ENCODE results near the gene HFE. TPM values are rescaled to one million over a fixed set of nuclear protein-coding genes. Genes with fewer than 3 reads are reported as not detected.

The HFE gene
- total RNA-seq, 2 donors from 2014 or later, result 0.23 to 2.1 TPM

GRCh38 chr6:26140254-26140966 lies 53.2 kb downstream of the HFE start:
- no peaks in the 10 kb centered on the region for H3K36me3 Mint-ChIP-seq
- ATAC-seq (no peak), DNase-seq (ENCODE audit: low spot score in 2 of 2) (no peak)
- H3K9me3 Mint-ChIP-seq, result no peaks in the 10 kb centered on the region
- H3K27ac Mint-ChIP-seq, result no peak overlapping the region

GRCh38 chr6:26140967-26141294 lies 53.7 kb downstream of the HFE start:
- ATAC-seq (no peak), DNase-seq (ENCODE audit: low spot score in 2 of 2) (no peak)
- Mint-ChIP-seq H3K9me3 (no peaks in the 10 kb centered on the region), H3K27ac (no peak overlapping the region), H3K36me3 (no peaks in the 10 kb centered on the region)

- no peak for DNase-seq (ENCODE audit: low spot score in 2 of 2)
- Mint-ChIP-seq H3K27ac (no peak overlapping the region), H3K36me3 (no peaks in the 10 kb centered on the region), H3K9me3 (no peaks in the 10 kb centered on the region)
- no peak for ATAC-seq
Observed at GRCh38 chr6:26141378-26141904, 54.2 kb downstream of the HFE start.

GRCh38 chr6:26142026-26142425 lies 54.8 kb downstream of the HFE start:
- Mint-ChIP-seq H3K9me3 (no peaks in the 10 kb centered on the region), H3K36me3 (no peaks in the 10 kb centered on the region), H3K27ac (no peak overlapping the region)
- ATAC-seq (no peak), DNase-seq (ENCODE audit: low spot score in 2 of 2) (no peak)

Other genes with a start within 250 kb of the HFE start
- gene SLC17A3, start 213.2 kb upstream of the HFE start, total RNA-seq, result 1 to 10 TPM in 1 of 2 donors, under 1 TPM in 1; 0.20 to 1.6 TPM
- under 1 TPM; 0.25 to 0.50 TPM for gene SLC17A2, start 156.7 kb upstream of the HFE start, total RNA-seq
- gene TRIM38, start 124.6 kb upstream of the HFE start, total RNA-seq, result 10 to 100 TPM; 37.7 to 39.8 TPM

Data from activated naive CD4-positive, alpha-beta T cell treated with anti-CD3 and anti-CD28 coated beads, Interleukin-2, amount 50 U/mL, for 72 hours (primary cell).